GM18861 (cell line): Measurements from ENCODE around the gene MARK2.

Source experiments
- ATAC-seq: cut with Tn5 transposase; IDR thresholded peaks from one replicate; pipeline ENCODE4 v1.9.1; 2021; ENCODE audit not compliant: unreplicated experiment

The MARK2 gene

DNA sequence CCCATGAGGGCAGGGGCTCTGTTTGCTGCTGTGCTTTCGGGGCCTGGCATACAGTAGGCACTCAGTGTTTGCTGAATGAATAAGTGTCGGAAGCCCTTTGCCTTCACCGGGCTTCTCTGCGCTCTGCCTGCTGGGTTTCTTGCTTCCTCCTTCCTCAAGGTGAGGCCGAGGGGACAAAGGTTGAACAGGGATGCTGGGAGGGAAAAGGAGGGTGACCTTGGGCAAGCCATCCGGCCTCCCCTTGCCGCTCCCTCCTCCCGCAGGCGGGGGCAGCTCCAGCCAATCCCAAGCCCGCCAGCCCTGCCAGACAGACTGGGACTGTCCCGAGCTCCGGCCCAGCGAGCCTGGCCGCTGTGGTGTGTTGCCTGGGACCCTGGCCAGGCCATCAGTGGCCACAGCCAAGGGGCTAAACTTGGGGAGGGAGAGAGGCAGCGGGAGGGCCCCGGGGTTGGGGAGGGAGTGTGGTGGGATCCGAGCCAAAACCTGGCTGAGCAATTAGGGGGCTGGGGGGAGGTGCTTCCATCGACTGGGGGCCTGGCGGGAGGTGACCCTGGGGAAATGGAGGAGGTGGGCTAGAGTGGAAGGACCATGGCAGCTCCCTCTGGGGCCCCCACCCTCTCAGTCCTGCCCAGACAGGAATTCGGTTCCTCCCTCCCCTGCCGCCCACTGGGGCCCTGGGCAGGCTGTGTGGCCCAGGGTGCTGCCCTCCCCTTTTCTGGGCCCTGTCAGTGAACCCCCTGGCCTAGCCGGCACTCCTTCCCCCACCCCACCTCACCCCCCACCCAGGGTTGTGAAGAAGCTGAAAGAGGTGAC lies 81.4 kb downstream of the MARK2 start:
- ATAC-seq: no peak

DNA sequence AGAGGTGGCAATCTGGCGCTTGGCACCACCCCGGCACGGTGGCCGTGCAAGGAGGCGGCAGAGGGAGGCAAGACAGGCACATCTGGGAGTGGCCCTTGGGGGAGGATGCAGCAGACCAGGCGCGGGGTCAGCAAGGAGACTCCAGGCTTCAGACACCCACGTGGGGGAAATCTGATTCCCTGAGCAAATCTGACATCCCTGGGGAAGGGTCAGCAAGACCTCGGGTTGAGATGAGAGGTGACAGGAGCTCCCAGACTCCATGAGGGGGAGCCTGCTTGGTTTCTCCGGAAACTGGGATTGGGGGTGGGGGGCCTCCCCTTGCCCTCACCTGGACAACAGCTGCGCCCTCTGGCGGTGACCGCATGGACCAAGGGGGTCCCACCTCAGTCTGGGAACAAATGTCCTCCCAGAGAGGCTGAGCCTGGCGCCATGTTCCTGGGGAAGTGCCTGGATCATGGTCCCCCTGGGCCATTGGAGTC lies 82.1 kb downstream of the MARK2 start:
- ATAC-seq: no peak

DNA sequence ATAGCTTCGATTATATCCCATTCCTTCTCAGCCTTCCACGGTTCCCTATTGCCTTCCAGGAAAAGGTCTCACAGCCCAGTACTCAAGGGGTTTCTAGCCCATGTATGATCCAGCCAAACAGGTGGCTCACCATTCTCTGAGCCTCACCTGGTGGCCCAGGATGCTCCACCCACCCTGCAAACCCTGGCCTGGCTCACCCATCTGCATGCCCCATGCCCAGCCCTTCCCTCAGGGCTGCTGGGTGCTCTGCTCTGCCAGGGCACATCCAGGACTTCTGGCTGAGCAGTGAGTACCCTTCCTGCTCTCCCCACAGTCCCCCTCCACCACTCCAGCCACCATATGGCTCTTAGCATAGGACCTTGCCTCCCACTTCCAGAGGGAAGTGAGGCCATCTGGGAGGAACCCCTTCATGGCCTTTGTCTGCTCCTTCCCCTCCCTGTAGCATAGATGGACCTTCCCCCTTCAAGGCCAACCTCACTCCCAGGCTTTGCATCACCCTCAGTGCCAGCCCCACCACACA lies 83.8 kb downstream of the MARK2 start:
- ATAC-seq: no peak

DNA sequence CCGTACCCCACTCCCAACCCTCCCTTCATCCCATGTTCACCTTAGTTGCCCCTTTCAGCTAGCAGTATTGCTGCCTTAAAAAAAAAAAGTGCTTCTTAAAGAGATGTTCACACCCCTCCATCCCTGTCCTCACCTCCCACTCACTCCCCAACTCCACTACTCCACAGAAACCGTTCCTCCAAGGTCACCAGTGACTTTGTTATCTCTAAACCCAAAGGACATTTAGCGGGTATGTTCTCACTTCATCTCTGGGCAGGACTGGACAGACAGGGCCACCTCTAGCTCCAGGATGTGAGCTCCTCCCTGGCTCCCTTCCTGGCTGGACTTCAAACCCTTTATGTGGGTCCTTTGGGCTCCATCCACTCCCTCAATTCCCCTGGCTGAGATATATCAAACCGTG lies 84.4 kb downstream of the MARK2 start:
- ATAC-seq: no peak

DNA sequence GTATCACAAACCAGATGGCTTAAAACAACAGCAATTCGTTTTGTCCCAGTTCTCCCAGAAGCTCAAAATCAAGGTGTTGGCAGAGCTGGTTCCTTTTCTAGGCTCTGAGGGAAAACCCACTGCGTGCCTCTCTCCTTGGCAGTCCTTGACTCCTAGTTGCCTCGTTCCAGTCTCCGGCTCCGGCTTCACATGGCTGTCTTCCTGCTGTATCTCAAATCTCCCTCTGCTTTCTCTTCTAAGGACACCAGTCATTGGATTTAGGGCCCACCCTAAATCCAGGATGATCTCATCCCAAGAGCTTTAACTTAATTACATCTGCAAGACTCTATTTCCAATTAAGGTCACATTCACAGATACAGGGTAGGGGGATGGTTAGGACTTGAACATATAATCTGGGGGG lies 90.7 kb downstream of the MARK2 start:
- no peak for ATAC-seq

DNA sequence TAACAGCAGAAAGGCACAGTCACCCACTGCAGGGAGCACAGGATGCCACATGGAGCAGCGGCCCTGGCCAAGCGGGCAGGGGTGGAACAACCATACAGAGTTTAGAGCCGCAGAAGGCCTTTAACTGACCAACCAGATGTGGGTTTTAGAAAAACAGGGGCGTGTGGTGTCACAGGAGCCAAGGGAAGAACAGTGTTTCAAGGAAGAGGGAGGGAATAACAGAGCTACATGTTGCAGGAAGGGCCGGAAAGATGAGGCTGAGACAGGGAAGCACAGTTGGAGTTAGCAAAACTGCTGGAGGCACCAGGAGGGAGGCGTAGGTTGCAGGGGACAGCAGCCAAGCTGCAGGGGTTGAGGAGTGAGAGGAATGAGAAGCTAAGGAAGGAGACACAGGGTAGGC lies 92.1 kb downstream of the MARK2 start:
- ATAC-seq: no peak

DNA sequence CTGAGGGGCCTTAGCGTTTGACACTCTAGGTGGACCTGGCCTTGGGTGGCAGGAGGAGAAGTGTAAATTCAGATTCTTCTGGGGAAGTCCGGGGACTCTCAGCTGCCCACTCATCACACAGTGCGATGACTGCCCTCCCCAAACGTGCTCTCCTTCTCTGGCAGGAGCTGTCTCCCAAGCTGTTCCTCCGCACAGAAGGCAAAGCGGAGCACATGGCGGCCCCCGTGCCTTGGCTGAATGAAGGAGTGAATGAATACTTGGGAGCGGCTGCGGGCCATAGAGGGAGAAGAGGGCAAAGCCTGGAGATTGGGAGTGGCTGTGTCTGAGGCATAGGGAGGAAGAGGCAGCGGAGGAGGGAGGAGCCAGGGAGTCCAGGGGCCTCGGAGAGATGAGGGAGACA lies 93.0 kb downstream of the MARK2 start:
- ATAC-seq: no peak

DNA sequence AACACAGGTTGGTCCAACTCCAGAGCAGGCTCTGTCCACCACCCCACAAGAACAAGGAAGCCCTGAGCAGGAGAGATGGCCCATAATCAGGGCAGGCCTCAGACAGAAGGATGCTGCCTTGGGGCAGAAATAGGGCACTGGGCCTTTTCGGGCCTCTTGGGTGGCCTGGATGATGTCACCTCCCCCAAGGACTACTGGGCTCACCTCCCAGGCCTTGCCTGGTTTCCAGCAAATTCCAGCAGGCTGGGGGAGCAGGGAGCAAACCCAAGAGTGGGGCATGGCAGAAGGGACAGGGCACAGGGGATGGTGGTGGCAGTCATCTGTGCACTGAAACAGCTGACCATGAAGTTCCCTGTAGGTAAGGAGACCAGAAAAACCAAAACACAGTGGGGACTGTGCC lies 94.5 kb downstream of the MARK2 start:
- no peak for ATAC-seq

DNA sequence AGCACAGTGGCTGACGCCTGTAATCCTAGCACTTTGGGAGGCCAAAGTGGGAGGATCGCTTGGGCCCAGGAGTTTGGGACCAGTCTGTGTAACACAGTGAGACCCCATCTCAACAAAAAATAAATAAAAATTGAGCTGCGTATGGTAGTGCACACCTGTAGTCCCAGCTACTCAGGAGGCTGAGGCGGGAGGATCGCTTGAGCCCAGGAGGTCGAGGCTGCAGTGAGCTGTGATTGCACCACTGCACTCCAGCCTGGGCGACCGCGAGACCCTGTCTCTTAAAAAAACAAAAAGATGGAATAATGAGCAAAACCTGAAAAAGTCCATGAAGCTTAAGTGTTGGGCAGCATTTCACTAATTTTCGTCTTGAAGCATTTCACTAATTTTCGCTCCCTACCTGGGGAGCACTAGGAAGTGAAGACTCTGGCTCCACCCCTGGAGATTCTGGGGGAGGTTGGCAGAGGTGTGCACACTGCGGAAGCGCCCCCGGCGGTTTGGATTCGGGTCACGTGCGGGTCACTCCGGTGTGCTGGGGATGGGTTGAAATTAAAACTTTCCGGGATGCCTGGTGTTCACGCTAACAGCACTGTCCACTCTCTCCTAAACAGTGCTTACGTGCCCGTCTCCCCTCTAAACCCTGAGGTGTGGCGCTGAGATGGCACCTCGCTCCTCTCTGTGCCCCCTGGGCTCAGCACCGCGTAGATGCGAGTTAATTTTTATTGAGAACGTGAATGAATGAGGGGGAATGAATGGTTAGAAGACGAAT lies 99.0 kb downstream of the MARK2 start:
- ATAC-seq: peak; percentile 2

DNA sequence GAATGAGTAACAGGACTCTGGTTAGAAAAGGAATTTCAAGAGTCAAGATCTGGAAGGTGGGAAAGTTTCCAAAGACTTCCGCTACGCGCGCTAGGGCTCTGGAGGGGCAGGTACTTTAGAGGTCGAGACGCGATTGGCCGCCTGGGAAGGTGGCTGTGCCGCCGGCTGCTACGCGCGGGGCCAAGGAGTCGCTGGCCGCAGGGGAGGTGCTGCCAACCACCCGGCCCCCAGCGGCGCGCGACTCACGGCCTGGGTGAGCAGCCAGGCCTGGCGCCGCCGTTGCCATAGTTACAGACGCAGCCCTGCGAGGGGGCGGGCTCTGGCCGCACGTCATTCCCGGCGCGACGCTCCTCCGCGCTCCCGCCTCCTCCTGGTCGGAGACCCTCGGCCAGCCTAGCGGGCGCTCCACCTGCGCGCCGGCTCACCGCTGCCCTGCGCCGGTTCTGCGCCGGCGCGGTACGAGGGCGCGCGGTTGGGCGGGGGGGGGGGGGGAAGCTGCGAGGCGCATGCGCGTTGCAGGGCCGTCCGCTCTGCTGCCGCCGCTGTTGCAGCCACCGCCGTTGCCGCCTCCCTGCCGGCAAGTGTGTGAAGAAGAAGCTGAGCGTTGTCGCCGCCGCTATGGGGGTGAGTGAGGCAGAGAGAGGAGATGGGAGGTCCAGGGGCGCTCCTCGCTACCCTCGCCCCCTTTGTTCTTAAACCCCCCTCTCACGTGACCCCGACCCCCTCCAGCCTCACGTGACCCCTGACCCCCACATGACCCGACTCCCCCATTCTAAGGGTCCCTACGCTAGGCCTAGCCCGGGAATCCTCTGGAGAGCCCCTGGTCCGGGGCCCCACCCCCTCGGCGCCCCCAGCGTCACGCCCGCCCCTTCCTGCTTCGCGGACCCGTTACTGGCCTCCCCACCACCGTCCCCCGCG lies 99.8 kb downstream of the MARK2 start, which contains the start of gene NAA40:
TSS of gene NAA40 (plus strand) at position 524 of the 918 bp plus-strand sequence. CDS start at position 619, 95 bp downstream.
- peak; percentile 90 for ATAC-seq

DNA sequence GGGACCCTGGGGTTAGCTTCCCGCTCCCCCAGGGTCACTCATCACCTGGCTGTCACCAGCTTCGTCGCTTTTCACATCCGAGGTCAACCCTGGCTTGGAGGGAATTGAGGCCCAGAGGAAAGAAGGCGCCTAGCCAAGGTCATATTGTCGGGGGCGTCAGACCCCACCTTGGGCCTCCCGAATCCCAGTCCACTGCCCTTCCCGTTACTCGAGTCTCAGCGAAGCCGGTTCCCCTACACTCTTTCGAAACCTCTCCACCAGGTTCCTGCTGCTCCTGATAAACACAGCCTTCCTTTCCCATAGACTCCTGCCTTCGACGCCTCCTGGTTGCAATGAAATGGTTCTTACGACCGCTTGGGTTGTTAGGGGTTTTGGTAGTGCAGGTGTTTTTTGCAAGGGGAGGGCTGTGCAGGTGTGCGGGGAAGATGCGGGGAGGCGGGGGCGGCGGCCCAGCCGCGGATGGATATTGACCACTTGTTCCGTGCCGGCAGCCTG lies 100.5 kb downstream of the MARK2 start:
- no peak for ATAC-seq

DNA sequence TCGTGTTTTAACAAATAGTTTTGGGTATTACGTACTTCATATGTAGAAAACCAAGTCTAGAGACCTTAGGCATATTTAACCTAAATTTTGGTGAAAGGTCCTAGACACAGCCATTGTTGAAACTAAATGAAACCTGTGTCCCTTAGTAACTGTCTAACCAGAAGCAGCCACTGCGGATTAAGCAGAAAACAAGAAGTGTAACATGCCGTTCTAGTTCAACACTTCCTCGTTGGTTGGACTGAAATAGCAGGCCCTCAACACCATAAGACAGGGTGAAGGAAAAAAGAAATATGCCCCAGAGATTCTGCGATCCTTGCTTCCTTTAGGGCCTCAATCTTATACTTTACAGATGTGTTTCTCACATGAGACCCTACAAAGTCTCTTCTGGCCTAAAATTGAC lies 101.9 kb downstream of the MARK2 start:
- no peak for ATAC-seq

DNA sequence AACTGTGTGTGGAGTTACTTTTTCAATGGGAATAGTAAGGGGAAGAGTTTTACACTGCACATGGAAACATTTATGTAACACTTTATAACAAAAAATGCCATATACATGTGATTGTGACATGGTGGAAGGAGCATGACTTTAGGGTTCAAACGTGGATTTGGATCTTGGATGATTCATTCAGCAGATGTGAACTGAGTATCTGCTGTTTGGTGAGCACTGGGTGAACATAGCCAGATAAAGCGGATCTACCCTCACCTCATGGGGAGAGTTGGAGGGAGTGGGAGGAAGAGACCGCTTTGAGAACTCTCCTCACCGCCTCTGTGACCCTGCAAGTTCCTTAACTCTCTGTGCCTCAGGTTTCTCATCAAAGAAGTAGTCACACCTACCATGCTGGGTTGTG lies 103.0 kb downstream of the MARK2 start:
- no peak for ATAC-seq

DNA sequence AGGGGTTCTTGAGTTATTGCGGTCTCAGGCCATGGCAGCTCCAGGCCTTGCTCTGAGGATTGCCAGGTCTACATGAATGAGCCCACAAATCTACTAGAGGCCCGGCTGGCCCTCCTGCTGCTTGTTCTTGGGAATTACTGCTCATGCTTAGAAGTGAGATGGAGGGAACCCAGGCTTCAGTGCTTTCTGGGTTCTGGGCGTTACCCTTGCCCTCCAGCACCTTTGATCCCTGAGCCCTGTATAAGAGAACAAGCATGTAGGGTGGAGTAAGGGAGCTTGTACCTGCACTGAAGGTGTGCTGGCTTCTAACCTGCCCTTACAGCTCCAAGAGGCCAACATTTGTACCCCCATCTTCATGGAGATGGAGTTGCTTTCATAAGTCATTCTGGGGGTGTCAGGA lies 103.9 kb downstream of the MARK2 start:
- ATAC-seq: no peak

DNA sequence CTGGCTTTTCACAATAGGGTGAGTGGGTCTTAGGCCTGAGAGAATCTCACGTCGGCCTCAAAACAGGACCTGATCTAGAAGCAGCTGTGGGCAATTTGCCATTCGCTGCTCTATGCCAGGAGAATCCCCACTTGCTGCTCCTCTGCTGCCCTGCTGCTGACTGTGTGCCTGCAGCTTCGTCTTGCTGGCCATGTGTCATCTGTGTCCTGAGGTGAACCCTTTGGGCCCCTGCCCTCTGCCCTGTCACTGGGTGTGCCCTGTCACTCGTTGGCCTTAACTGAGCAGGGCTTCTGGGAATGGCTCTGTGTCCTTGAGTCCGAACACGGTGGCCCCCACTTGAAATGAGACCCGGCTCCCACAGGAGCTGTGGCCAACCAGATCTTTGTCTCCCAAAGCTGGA lies 106.1 kb downstream of the MARK2 start:
- no peak for ATAC-seq

DNA sequence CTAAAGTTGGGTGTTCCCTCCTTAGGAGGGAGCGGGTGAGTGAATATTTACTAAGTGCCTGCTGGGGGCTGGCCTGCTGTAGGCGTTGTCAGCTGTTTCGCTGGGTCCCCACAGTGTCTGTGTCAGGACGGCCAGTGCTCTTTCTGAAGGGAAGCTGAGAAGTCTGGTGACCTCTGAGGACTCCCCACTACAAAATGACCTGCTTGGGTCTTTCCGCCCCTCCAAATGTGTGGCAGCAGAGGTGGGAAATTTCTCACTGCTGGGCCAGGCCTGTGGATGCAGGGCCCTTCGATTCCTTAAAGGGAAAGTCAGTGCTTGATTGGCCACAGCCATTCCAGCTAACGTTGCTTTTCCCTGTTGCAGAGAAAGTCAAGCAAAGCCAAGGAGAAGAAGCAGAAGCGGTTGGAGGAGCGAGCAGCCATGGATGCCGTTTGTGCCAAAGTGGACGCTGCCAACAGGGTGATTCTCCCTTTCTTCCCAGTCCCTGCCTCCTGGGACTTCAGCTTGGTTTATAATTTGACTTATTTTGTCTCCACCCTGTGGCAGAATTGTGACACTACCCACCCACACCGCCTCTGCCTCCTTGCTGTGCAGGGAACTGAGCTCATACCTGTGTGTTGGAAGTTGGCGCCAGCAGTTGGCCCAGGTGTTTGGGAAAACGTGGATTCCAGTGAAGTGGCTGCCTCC lies 106.7 kb downstream of the MARK2 start:
- no peak for ATAC-seq

DNA sequence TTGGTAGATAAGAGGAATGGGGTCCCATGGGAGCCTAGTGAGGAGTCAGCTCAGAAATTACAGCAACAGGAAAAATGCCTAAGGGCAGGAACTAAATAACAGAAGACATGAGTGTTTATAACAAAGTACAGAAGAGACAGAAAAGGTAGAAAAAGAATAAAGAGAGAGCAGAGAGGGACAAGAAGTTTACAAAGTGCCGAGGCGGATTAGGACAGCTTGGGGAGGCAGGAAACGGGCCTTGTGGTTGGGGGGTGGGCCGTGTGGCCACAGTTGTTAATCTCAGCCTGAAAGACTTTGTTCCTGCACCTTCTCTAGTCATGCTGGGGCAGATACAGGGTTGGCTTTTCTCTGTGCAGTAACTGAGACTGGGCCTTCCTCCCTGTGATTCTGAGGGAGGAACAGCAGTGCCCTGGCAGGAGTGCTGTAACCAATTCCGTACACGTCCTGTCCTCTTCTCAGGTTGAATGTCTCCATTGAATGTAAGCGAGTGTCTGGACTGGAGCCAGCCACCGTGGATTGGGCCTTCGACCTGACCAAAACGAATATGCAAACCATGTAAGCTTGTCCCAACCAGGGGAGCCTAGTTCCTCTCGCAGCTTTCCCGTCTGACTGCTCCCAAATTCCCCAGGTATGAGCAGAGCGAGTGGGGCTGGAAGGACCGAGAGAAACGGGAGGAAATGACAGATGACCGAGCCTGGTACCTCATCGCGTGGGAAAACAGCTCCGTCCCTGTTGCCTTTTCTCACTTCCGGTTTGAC lies 113.0 kb downstream of the MARK2 start:
- no peak for ATAC-seq

DNA sequence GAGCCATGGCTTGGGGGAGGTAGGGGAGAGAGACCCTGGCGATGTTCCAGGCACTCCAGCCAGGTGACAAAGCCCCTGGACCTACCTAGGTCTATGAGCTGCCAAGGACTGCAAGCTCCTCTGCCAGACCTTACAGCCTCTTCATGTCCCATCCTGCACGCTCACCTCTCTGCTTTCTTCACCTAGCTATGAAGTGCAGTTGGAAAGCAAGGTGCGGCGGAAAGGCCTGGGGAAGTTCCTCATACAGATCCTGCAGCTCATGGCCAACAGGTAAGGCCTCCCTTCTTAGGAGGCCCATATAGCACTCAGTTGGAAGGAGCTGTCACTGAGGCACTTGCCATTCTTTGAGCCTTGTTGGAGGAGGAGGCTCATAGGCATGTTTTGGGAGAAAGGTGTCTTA lies 113.7 kb downstream of the MARK2 start:
- ATAC-seq: no peak

DNA sequence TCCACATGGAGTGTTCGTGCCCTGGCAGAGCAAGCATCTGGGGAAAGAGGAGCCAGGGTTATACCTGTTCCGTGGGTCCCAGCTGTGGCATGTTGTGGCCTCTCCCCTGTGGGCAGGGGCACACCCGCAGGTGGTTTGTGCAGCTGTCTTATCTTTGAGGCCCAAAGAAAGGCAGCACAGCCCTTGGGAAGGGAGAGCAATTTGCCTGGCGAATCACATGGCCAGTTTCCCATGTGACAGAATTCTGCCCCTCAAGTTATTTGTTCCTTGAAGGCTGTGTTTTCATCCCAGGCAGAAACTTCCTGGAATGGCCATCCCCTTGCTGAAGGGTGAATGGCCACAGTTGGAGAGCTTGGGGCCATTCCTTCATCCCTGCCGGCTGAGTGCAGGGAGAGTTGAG lies 119.1 kb downstream of the MARK2 start:
- no peak for ATAC-seq
